GM03348 (cell line): Measurements from ENCODE around the gene TPRN.
"Not testable (repeated sequence)": the region's sequence is repeated elsewhere in the genome, so short reads cannot be mapped to it uniquely, and the experiment has no call there.

Experiments used
- DNase-seq: peaks from one replicate; pipeline ENCODE4 v3.0.0; 2012; ENCODE audit warnings: low spot score

Gene TPRN

GRCh38 chr9:137200311-137201204 is at the start of gene TPRN:
Gene TPRN (minus strand): TSS chr9:137200741. CDS start chr9:137200711, 30 bp downstream.
- peak; percentile 100 for DNase-seq

- no peak for DNase-seq
Observed at GRCh38 chr9:137247916-137248175, 47.3 kb upstream of the TPRN start.

GRCh38 chr9:137247135-137247915 is 46.8 kb upstream of the TPRN start:
- no peak for DNase-seq

- DNase-seq = no peak
Observed at GRCh38 chr9:137245450-137246421, 45.2 kb upstream of the TPRN start.

GRCh38 chr9:137244486-137245449 is 44.2 kb upstream of the TPRN start:
- no peak for DNase-seq

GRCh38 chr9:137243626-137244485 is 43.3 kb upstream of the TPRN start:
- no peak for DNase-seq

- DNase-seq = not testable (repeated sequence)
Observed at GRCh38 chr9:137243266-137243625, 42.7 kb upstream of the TPRN start.

- no peak for DNase-seq
Observed at GRCh38 chr9:137242269-137243203, 42.0 kb upstream of the TPRN start.

- DNase-seq = peak; percentile 90
Observed at GRCh38 chr9:137241490-137242268, 41.1 kb upstream of the TPRN start.

- DNase-seq = peak; percentile 99
Observed at GRCh38 chr9:137240841-137241489, 40.4 kb upstream of the TPRN start, which contains the start of gene TUBB4B. Gene TUBB4B (plus strand): TSS chr9:137241287. CDS start chr9:137241361, 74 bp downstream.

GRCh38 chr9:137240318-137240840 is 39.8 kb upstream of the TPRN start:
- peak; percentile 86 for DNase-seq

GRCh38 chr9:137239541-137240200 is 39.1 kb upstream of the TPRN start:
- DNase-seq = not testable (repeated sequence)

GRCh38 chr9:137237759-137238726 is 37.5 kb upstream of the TPRN start:
- DNase-seq = no peak

GRCh38 chr9:137236936-137237421 is 36.4 kb upstream of the TPRN start:
- no peak for DNase-seq
